HCT116 (cell line): ENCODE data around the gene CCDC91. TPM values are rescaled to one million over a fixed set of nuclear protein-coding genes. Genes with fewer than 3 reads are reported as not detected.

Experiments
- ATAC-seq: fragments of 200-7000 bp; cut with Tn5 transposase; 2 replicates; pipeline ENCODE4 v1.9.1; 2020; ENCODE audit warnings: mild to moderate bottlenecking, moderate library complexity
- BruUV-seq: library from RNA; stranded (reverse); fragments of 400-500 nt; replicated peaks from 2 replicates; lab custom pipeline; 2021; lab: Mats Ljungman, UMichigan
- CTCF ChIA-PET: fragments of 300-600 bp; sonication (Branson Sonifier 250); formaldehyde crosslinking; loops from one replicate; lab custom pipeline; 2021; ENCODE audit warnings: antibody characterized with exemption; lab: Charles Lee
- POLR2A ChIA-PET: fragments of 300-600, 350-600 bp; sonication (Branson Sonifier 250); formaldehyde crosslinking; loops from one replicate; lab custom pipeline; 2021; ENCODE audit warnings: antibody characterized with exemption; lab: Charles Lee
- RAD21 ChIA-PET, 2 experiments: fragments of 300-600 bp; sonication (Branson Sonifier 250); formaldehyde crosslinking; loops; one replicate each; lab custom pipeline; 2023; ENCODE audit warnings: low total read pairs in 2 of 2; ENCODE audit not compliant: uncharacterized antibody in 2 of 2, unreplicated experiment in 2 of 2, low non-redundant PET in 1 of 2; lab: Charles Lee
- DNase-seq: peaks from one replicate; pipeline ENCODE4 v3.0.0-alpha.2; 2010; ENCODE audit warnings: low read depth, low spot score
- H2AFZ ChIP-seq: fragments of 200-600 bp; shearing (Covaris generic), sonication (generic); 2 replicates; pipeline ENCODE4 v1.6.1; 2017; ENCODE audit warnings: low read depth, mixed run types, mixed read lengths, antibody characterized with exemption, low read length; ENCODE audit not compliant: poor library complexity, severe bottlenecking
- H3K27ac ChIP-seq: 2 replicates; pipeline ENCODE4 v1.5.1; 2012; ENCODE audit warnings: low read depth, low read length
- H3K27me3 ChIP-seq: fragments of 200-600 bp; sonication (generic); 2 replicates; pipeline ENCODE4 v1.6.1; 2016; ENCODE audit warnings: mixed run types, low read length, mixed read lengths; ENCODE audit not compliant: insufficient read depth
- H3K36me3 ChIP-seq, 2 experiments: fragments of 200-500 bp in 1 of 2; fragments of 200-600 bp in 1 of 2; sonication (Bioruptor generic) in 1 of 2; sonication (generic) in 1 of 2; 2 replicates each; pipeline versions ENCODE4 v1.5.1 to v1.6.1; 2014 to 2016; ENCODE audit warnings: low read length in 2 of 2, inconsistent platforms in 1 of 2, mixed read lengths in 1 of 2, mixed run types in 1 of 2; ENCODE audit not compliant: insufficient read depth in 2 of 2, control insufficient read depth in 1 of 2
- H3K4me1 ChIP-seq, 2 experiments: fragments of 200-600 bp in 1 of 2; sonication (generic) in 1 of 2; 2 replicates each; pipeline versions ENCODE4 v1.5.1 to v1.6.1; 2012 to 2017; ENCODE audit warnings: low read length in 2 of 2, inconsistent platforms in 1 of 2, mild to moderate bottlenecking in 1 of 2, mixed read lengths in 1 of 2, mixed run types in 1 of 2, moderate library complexity in 1 of 2; ENCODE audit not compliant: insufficient read depth in 2 of 2, control insufficient read depth in 1 of 2
- H3K4me2 ChIP-seq: fragments of 200-600 bp; sonication (generic); 2 replicates; pipeline ENCODE4 v1.6.1; 2017; ENCODE audit warnings: mixed run types, low read length, mixed read lengths
- H3K4me3 ChIP-seq, 2 experiments: fragments of 200-600 bp in 1 of 2; sonication (generic) in 1 of 2; replicated peaks in 1 of 2; 2 replicates each; pipeline ENCODE4 v1.5.1; 2011 to 2016; ENCODE audit warnings: low read length in 2 of 2, control low read depth in 1 of 2, low read depth in 1 of 2, mild to moderate bottlenecking in 1 of 2, mixed read lengths in 1 of 2, mixed run types in 1 of 2
- H3K79me2 ChIP-seq: fragments of 200-600 bp; sonication (generic); 2 replicates; pipeline ENCODE4 v1.6.1; 2017; ENCODE audit warnings: mild to moderate bottlenecking, mixed run types, low read length, moderate library complexity, mixed read lengths; ENCODE audit not compliant: insufficient read depth
- H3K9ac ChIP-seq: fragments of 200-600 bp; sonication (generic); 2 replicates; pipeline ENCODE4 v1.6.1; 2016; ENCODE audit warnings: low read length, mixed read lengths
- H3K9me2 ChIP-seq: fragments of 200-600 bp; sonication (generic), shearing (Covaris generic); 2 replicates; pipeline ENCODE4 v1.6.1; 2017; ENCODE audit warnings: mixed run types, mild to moderate bottlenecking, moderate library complexity; ENCODE audit not compliant: insufficient read depth
- H3K9me3 ChIP-seq, 2 experiments: fragments of 200-500 bp in 1 of 2; fragments of 200-600 bp in 1 of 2; sonication (Bioruptor generic) in 1 of 2; sonication (generic) in 1 of 2; 2 replicates each; pipeline ENCODE4 v1.6.1; 2014 to 2017; ENCODE audit warnings: low read length in 2 of 2, mixed read lengths in 2 of 2, inconsistent platforms in 1 of 2, low read depth in 1 of 2, mild to moderate bottlenecking in 1 of 2, mixed run types in 1 of 2, moderate library complexity in 1 of 2; ENCODE audit not compliant: control insufficient read depth in 1 of 2, insufficient read depth in 1 of 2
- H4K20me1 ChIP-seq: fragments of 200-600 bp; sonication (generic), shearing (Covaris generic); 2 replicates; pipeline ENCODE4 v1.6.1; 2017; ENCODE audit warnings: mixed run types, mild to moderate bottlenecking, moderate library complexity; ENCODE audit not compliant: insufficient read depth
- CBX3 ChIP-seq: IDR thresholded peaks from 2 replicates; pipeline ENCODE4 v1.6.1; 2012; ENCODE audit warnings: low read depth
- CTCF ChIP-seq, 3 experiments: fragments of 200-600 bp in 1 of 3; sonication (generic) in 1 of 3; IDR thresholded peaks in 2 of 3; conservative IDR thresholded peaks in 1 of 3; 2 replicates each; pipeline ENCODE4 v1.5.1; 2012 to 2017; ENCODE audit warnings: low read depth in 2 of 3, low read length in 2 of 3, antibody characterized with exemption in 1 of 3, borderline replicate concordance in 1 of 3, control low read depth in 1 of 3, mild to moderate bottlenecking in 1 of 3, mixed read lengths in 1 of 3, mixed run types in 1 of 3, moderate library complexity in 1 of 3; ENCODE audit not compliant: insufficient read depth in 1 of 3
- ELF1 ChIP-seq: IDR thresholded peaks from 2 replicates; pipeline ENCODE4 v1.6.1; 2012; ENCODE audit warnings: low read depth, borderline replicate concordance
- EZH2phosphoT487 ChIP-seq: fragments of 200-600 bp; IDR thresholded peaks from 2 replicates; pipeline ENCODE4 v1.6.1; 2018; ENCODE audit warnings: antibody characterized with exemption, borderline replicate concordance
- FOSL1 ChIP-seq: IDR thresholded peaks from 2 replicates; pipeline ENCODE4 v1.6.1; 2012; ENCODE audit warnings: low read depth
- POLR2AphosphoS5 ChIP-seq: IDR thresholded peaks from 2 replicates; pipeline ENCODE4 v1.6.1; 2011; ENCODE audit warnings: mild to moderate bottlenecking, low read depth, low read length, moderate library complexity
- RAD21 ChIP-seq: IDR thresholded peaks from 2 replicates; pipeline ENCODE4 v1.6.1; 2012; ENCODE audit warnings: low read depth, mild to moderate bottlenecking
- REST ChIP-seq: IDR thresholded peaks from 2 replicates; pipeline ENCODE4 v1.6.1; 2012; ENCODE audit warnings: low read depth
- SIN3A ChIP-seq: IDR thresholded peaks from 2 replicates; pipeline ENCODE4 v1.6.1; 2012; ENCODE audit warnings: low read depth
- ZBTB33 ChIP-seq: IDR thresholded peaks from 2 replicates; pipeline ENCODE4 v1.6.1; 2011; ENCODE audit warnings: mild to moderate bottlenecking, low read length, moderate library complexity; ENCODE audit not compliant: insufficient replicate concordance; ENCODE audit errors: extremely low read depth
- intact Hi-C: fragments of 100-400 bp; cut with micrococcal nuclease; formaldehyde crosslinking; loops from 2 replicates; pipeline ENCODE4 v1.10.0; 2022
- total RNA-seq: library from RNA; stranded (reverse); gene quantifications from one replicate; pipeline ENCODE4 v1.2.1, GENCODE V29; 2021; ENCODE audit not compliant: unreplicated experiment

Gene CCDC91
- total RNA-seq, 1 experiment from 2014 or later, result 18.1 TPM

GRCh38 chr12:28460420-28461130 is 270.3 kb downstream of the CCDC91 start:
- Histone ChIP-seq H3K4me2 (no peak overlapping the region), H4K20me1 (no peaks in the 10 kb centered on the region), H3K36me3 (no peaks in the 10 kb centered on the region), H3K4me1 (no peaks in the 10 kb centered on the region), H3K79me2 (no peaks in the 10 kb centered on the region), H3K9me2 (no peaks in the 10 kb centered on the region), H3K9me3 (no peaks in the 10 kb centered on the region), H3K9ac (no peak overlapping the region), H3K27ac (no peak overlapping the region), H2AFZ (no peak overlapping the region), H3K4me3 (no peak overlapping the region), H3K27me3 (no peaks in the 10 kb centered on the region)
- CTCF ChIA-PET, result no interaction called here
- DNase-seq (no peak), ATAC-seq (no peak)
- no TSS peak for BruUV-seq
- TF ChIP-seq POLR2AphosphoS5, result no peak
- TF ChIP-seq FOSL1, result no peak
- TF ChIP-seq ELF1, result no peak
- no peak for TF ChIP-seq EZH2phosphoT487
- no peak for TF ChIP-seq ZBTB33
- intact Hi-C loops, result no loop called here
- POLR2A ChIA-PET, result no interaction called here
- RAD21 ChIA-PET, result no interaction called here

DNA sequence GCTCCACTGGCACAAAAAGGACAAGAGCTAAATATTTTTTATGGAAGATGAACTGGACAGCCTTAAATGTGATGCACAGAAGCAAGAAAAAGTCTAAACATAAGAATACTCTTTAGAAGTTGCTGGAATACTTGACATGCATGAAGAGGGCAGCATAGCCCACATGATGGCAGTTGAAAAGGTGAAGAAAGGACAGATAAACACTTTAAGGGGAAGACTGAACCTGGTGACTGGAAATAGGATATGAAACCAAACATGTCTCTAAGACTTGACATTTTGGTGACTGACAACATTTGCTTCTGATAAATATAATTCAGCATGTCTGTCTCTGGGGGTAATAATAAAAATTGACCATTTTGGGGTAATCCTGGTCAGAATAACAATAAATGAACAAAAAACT is 273.1 kb downstream of the CCDC91 start:
- Histone ChIP-seq H3K79me2 (no peaks in the 10 kb centered on the region), H3K36me3 (no peaks in the 10 kb centered on the region), H3K9me3 (no peaks in the 10 kb centered on the region), H3K4me2 (no peak overlapping the region), H3K4me1 (no peaks in the 10 kb centered on the region), H3K27me3 (no peaks in the 10 kb centered on the region), H2AFZ (no peak overlapping the region), H4K20me1 (no peaks in the 10 kb centered on the region), H3K4me3 (no peak overlapping the region), H3K9me2 (no peaks in the 10 kb centered on the region), H3K9ac (no peak overlapping the region), H3K27ac (no peak overlapping the region)
- ATAC-seq, result no peak
- intact Hi-C loops, result no loop called here
- ChIA-PET CTCF (no interaction called here), RAD21 (no interaction called here), POLR2A (no interaction called here)
- DNase-seq, result no peak
- no TSS peak for BruUV-seq
- TF ChIP-seq CTCF (IDR thresholded peaks at IDR 0.05 in 2 of 3, conservative IDR thresholded peaks at IDR 0.05 in 1 of 3; ENCODE audit: borderline replicate concordance in 1 of 3, insufficient read depth in 1 of 3, low read depth in 2 of 3, low read length in 2 of 3) (0 out of 6 replicates have a peak, but pooled peaks of 1 of the 3 experiments have one; percentile 5), POLR2AphosphoS5 (no peak), RAD21 (peak; percentile 16; the same call in 1 of the 2 replicates), REST (no peak), SIN3A (no peak), ELF1 (no peak), CBX3 (no peak)
- TF ChIP-seq, all 23 proteins: peak for 2
